CD4-positive, alpha-beta T cell (primary cell): ENCODE results near the gene ABCC6. TPM values are rescaled to one million over a fixed set of nuclear protein-coding genes. Genes with fewer than 3 reads are reported as not detected.
"Not testable (repeated sequence)": the region's sequence is repeated elsewhere in the genome, so short reads cannot be mapped to it uniquely, and the experiment has no call there.

ENCODE experiments used
- ATAC-seq: fragments of 200-7000 bp; cut with Tn5 transposase; one replicate; pipeline ENCODE4 v1.10.0; 2022; ENCODE audit warnings: mild to moderate bottlenecking; ENCODE audit not compliant: poor library complexity
- CTCF ChIA-PET: fragments of 350-600 bp; sonication (Branson Sonifier 250); formaldehyde crosslinking; loops from one replicate; lab custom pipeline; 2021; ENCODE audit warnings: antibody characterized with exemption, inconsistent platforms; lab: Charles Lee
- POLR2A ChIA-PET: fragments of 350-600 bp; sonication (Branson Sonifier 250); formaldehyde crosslinking; loops from one replicate; lab custom pipeline; 2021; ENCODE audit warnings: antibody characterized with exemption, inconsistent platforms; lab: Charles Lee
- DNase-seq, 14 experiments: peaks; one replicate each; pipeline ENCODE4 v3.0.0-alpha.2; 2013 to 2020; ENCODE audit warnings: mixed read lengths in 2 of 14
- H3K27ac ChIP-seq, 2 donors: one replicate each; pipeline versions ENCODE4 v1.5.1 to v1.7.0; 2013; ENCODE audit warnings: low read length in 2 of 2, low read depth in 1 of 2, mild to moderate bottlenecking in 1 of 2
- H3K27me3 ChIP-seq, 2 experiments: 1 replicate in 1 of 2; 2 replicates in 1 of 2; pipeline versions ENCODE4 v1.6.1 to v1.7.0; 2013; ENCODE audit warnings: low read length in 2 of 2, control low read depth in 1 of 2, mild to moderate bottlenecking in 1 of 2, moderate library complexity in 1 of 2; ENCODE audit not compliant: insufficient read depth in 2 of 2, control insufficient read depth in 1 of 2
- H3K36me3 ChIP-seq: one replicate; pipeline ENCODE4 v1.6.1; 2013; ENCODE audit warnings: low read length, control low read depth; ENCODE audit not compliant: insufficient read depth
- H3K4me1 ChIP-seq: one replicate; pipeline ENCODE4 v1.6.1; 2013; ENCODE audit warnings: low read length, control low read depth; ENCODE audit not compliant: insufficient read depth
- H3K4me3 ChIP-seq: one replicate; pipeline ENCODE4 v1.5.1; 2013; ENCODE audit warnings: mild to moderate bottlenecking, low read length, moderate library complexity
- H3K9me3 ChIP-seq, 2 experiments: 1 replicate in 1 of 2; 2 replicates in 1 of 2; pipeline versions ENCODE4 v1.6.1 to v1.7.0; 2013; ENCODE audit warnings: low read length in 2 of 2, mild to moderate bottlenecking in 2 of 2, control low read depth in 1 of 2, moderate library complexity in 1 of 2; ENCODE audit not compliant: control insufficient read depth in 1 of 2, insufficient read depth in 1 of 2
- H3K27ac Mint-ChIP-seq: one replicate; pipeline ENCODE4 v1.8.0; 2020; ENCODE audit warnings: mixed read lengths
- H3K27me3 Mint-ChIP-seq: one replicate; pipeline ENCODE4 v1.8.0; 2021; ENCODE audit warnings: mixed read lengths
- H3K36me3 Mint-ChIP-seq: one replicate; pipeline ENCODE4 v1.8.0; 2021; ENCODE audit warnings: low read depth, mixed read lengths
- H3K4me1 Mint-ChIP-seq: one replicate; pipeline ENCODE4 v1.8.0; 2021; ENCODE audit warnings: low read depth, mixed read lengths
- H3K4me3 Mint-ChIP-seq: one replicate; pipeline ENCODE4 v1.8.0; 2020; ENCODE audit warnings: mild to moderate bottlenecking, mixed read lengths
- H3K9me3 Mint-ChIP-seq: one replicate; pipeline ENCODE4 v1.8.0; 2020; ENCODE audit warnings: mixed read lengths
- CTCF ChIP-seq: fragments of 200-600 bp; IDR thresholded peaks from one replicate; pipeline ENCODE4 v1.8.0; 2022; ENCODE audit warnings: antibody characterized with exemption, mild to moderate bottlenecking
- intact Hi-C, 2 experiments: fragments of 100-400 bp; cut with DNase I in 1 of 2; cut with micrococcal nuclease in 1 of 2; formaldehyde crosslinking; loops; one replicate each; pipeline versions ENCODE4 v1.15.1 to v1.9.0; 2023 to 2025; cut with DNase I, micrococcal nuclease
- total RNA-seq, 174 experiments: library from RNA in 2 of 174; stranded (reverse) in 2 of 174; gene quantifications; one replicate each; pipeline ENCODE4 v1.2.3 and lab custom pipeline; 2021 to 2026

The ABCC6 gene
- total RNA-seq, 2 experiments from 2014 or later, result not detected

GRCh38 chr16:16183562-16183961, 39.7 kb downstream of the ABCC6 start:
- POLR2A ChIA-PET, result no interaction called here

GRCh38 chr16:16182918-16183317, 40.4 kb downstream of the ABCC6 start:
- no peaks in the 10 kb centered on the region for H3K36me3 ChIP-seq
- ChIA-PET POLR2A (no interaction called here), CTCF (no interaction called here)
- H3K4me3 ChIP-seq, result no peak overlapping the region
- no peaks in the 10 kb centered on the region for H3K4me1 ChIP-seq
- intact Hi-C loops, result no loop called here
- no peak for TF ChIP-seq CTCF
- H3K27me3 ChIP-seq, result peaks cover 0 to 2% of the 10 kb centered on the region in 2 experiments
- ATAC-seq (no peak), DNase-seq (no peak)
- no peaks in the 10 kb centered on the region for H3K9me3 Mint-ChIP-seq
- H3K36me3 Mint-ChIP-seq, result no peaks in the 10 kb centered on the region
- no peak overlapping the region for H3K4me3 Mint-ChIP-seq
- H3K27me3 Mint-ChIP-seq, result no peaks in the 10 kb centered on the region
- no peak overlapping the region for H3K27ac Mint-ChIP-seq
- no peak overlapping the region for H3K27ac ChIP-seq
- no peaks in the 10 kb centered on the region for H3K4me1 Mint-ChIP-seq
- H3K9me3 ChIP-seq, result peaks cover 0 to 4% of the 10 kb centered on the region in 2 experiments

More at GRCh38 chr16:16183562-16183961, 39.7 kb downstream of the ABCC6 start:
- no peak overlapping the region for H3K4me3 Mint-ChIP-seq
- Histone ChIP-seq H3K27ac (no peak overlapping the region), H3K36me3 (no peaks in the 10 kb centered on the region), H3K4me3 (no peak overlapping the region), H3K9me3 (peaks cover 0 to 3% of the 10 kb centered on the region in 2 experiments), H3K4me1 (no peaks in the 10 kb centered on the region), H3K27me3 (peaks cover 0 to under 1% of the 10 kb centered on the region in 2 experiments)
- H3K36me3 Mint-ChIP-seq, result no peaks in the 10 kb centered on the region
- H3K9me3 Mint-ChIP-seq, result no peaks in the 10 kb centered on the region
- no peaks in the 10 kb centered on the region for H3K4me1 Mint-ChIP-seq
- CTCF ChIA-PET, result no interaction called here
- no peak for TF ChIP-seq CTCF
- DNase-seq (no peak), ATAC-seq (no peak)
- intact Hi-C loops, result no loop called here
- no peak overlapping the region for H3K27ac Mint-ChIP-seq
- no peaks in the 10 kb centered on the region for H3K27me3 Mint-ChIP-seq

GRCh38 chr16:16181748-16182147, 41.5 kb downstream of the ABCC6 start:
- H3K9me3 Mint-ChIP-seq, H3K27me3 ChIP-seq, H3K9me3 ChIP-seq, H3K27ac ChIP-seq, H3K4me3 ChIP-seq, H3K36me3 ChIP-seq, POLR2A ChIA-PET, H3K36me3 Mint-ChIP-seq, intact Hi-C loops, H3K4me3 Mint-ChIP-seq, ATAC-seq, H3K4me1 ChIP-seq, H3K27me3 Mint-ChIP-seq, CTCF ChIA-PET, H3K27ac Mint-ChIP-seq, H3K4me1 Mint-ChIP-seq, DNase-seq: not testable (repeated sequence)

DNA sequence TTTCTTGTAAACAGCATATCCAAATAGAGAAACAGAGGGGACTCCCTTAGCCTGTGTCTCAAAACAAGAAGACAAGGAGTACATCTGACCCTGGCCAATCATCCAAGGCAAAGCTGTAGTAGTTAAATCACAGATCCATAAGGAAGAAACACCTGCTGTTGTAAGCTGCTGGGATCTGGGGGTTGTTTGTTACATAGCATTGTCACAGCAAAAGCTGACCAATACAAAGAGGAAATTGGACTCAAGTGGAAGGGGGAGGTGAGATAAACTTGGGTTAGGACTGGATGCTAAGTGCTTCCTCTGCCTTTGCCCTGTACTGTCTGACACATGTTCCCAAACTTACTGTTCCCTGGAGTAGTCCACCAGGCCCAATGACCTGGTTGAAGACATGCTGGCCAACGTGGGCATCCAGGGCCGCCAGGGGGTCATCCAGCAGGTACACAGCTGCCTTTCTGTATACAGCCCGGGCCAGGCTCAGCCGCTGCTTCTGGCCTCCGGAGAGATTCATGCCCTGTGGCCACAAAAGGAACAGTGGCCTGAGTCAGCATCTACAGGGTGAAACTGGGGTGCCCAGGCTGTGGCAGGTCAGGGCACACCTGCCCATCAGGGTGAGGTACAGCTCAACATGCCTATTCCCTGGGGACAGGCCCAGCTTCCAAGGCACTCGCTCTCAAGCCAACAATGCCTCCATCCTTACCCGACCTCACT, 44.7 kb downstream of the ABCC6 start:
- ChIA-PET CTCF (no interaction called here), POLR2A (no interaction called here)
- no peak overlapping the region for H3K4me3 ChIP-seq
- intact Hi-C loops, result no loop called here
- H3K27me3 ChIP-seq, result peaks cover 0 to 2% of the 10 kb centered on the region in 2 experiments
- no peak for ATAC-seq
- no peaks in the 10 kb centered on the region for H3K36me3 ChIP-seq
- Mint-ChIP-seq H3K27ac (no peak overlapping the region), H3K36me3 (no peaks in the 10 kb centered on the region), H3K9me3 (no peaks in the 10 kb centered on the region), H3K4me3 (no peak overlapping the region), H3K27me3 (no peaks in the 10 kb centered on the region), H3K4me1 (no peaks in the 10 kb centered on the region)
- no peak for DNase-seq
- TF ChIP-seq CTCF, result no peak
- no peak overlapping the region for H3K27ac ChIP-seq
- H3K4me1 ChIP-seq, result no peaks in the 10 kb centered on the region
- peaks cover 0 to 4% of the 10 kb centered on the region in 2 experiments for H3K9me3 ChIP-seq
